D721Med (cell line): ENCODE data around the gene CD7.

Experiments used
- DNase-seq: peaks from one replicate; pipeline ENCODE4 v3.0.0; 2011; ENCODE audit warnings: low spot score; ENCODE audit not compliant: insufficient read length
- FAIRE-seq: peaks from 2 replicates; lab custom pipeline; 2011; peaks lifted over from hg19 to GRCh38; lab: Jason Lieb, UNC
- TF ChIP-seq, protein P1 (sequence below): IDR thresholded peaks from 2 replicates; pipeline ENCODE4 v1.5.1; 2012; ENCODE audit warnings: mild to moderate bottlenecking, control low read depth; ENCODE audit not compliant: insufficient read depth; ENCODE audit errors: missing control alignments

Gene CD7

DNA sequence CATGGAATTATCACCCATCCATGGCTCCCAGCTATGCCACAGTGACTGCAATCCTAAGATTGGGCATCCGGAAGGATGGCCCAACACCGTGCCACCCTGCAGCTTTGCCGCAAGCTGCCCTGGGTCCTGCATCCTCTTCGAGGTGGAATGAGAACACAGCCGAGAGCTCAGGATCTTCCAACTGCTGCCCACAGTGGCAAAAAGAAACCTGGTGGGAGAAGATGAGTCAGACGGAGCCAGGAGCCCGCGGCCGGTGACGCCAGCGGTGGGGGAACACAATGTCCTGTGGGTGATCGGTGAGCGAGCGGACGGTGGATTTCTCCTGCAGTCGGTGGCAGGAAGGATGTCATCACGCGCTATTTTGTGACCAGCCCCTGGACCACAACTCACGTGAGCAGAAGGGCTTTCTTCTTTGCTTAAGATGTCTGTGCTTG is 20.1 kb downstream of the CD7 start:
- TF ChIP-seq, protein P1, sequence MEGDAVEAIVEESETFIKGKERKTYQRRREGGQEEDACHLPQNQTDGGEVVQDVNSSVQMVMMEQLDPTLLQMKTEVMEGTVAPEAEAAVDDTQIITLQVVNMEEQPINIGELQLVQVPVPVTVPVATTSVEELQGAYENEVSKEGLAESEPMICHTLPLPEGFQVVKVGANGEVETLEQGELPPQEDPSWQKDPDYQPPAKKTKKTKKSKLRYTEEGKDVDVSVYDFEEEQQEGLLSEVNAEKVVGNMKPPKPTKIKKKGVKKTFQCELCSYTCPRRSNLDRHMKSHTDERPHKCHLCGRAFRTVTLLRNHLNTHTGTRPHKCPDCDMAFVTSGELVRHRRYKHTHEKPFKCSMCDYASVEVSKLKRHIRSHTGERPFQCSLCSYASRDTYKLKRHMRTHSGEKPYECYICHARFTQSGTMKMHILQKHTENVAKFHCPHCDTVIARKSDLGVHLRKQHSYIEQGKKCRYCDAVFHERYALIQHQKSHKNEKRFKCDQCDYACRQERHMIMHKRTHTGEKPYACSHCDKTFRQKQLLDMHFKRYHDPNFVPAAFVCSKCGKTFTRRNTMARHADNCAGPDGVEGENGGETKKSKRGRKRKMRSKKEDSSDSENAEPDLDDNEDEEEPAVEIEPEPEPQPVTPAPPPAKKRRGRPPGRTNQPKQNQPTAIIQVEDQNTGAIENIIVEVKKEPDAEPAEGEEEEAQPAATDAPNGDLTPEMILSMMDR = no peak
- DNase-seq = no peak
- FAIRE-seq = no peak

DNA sequence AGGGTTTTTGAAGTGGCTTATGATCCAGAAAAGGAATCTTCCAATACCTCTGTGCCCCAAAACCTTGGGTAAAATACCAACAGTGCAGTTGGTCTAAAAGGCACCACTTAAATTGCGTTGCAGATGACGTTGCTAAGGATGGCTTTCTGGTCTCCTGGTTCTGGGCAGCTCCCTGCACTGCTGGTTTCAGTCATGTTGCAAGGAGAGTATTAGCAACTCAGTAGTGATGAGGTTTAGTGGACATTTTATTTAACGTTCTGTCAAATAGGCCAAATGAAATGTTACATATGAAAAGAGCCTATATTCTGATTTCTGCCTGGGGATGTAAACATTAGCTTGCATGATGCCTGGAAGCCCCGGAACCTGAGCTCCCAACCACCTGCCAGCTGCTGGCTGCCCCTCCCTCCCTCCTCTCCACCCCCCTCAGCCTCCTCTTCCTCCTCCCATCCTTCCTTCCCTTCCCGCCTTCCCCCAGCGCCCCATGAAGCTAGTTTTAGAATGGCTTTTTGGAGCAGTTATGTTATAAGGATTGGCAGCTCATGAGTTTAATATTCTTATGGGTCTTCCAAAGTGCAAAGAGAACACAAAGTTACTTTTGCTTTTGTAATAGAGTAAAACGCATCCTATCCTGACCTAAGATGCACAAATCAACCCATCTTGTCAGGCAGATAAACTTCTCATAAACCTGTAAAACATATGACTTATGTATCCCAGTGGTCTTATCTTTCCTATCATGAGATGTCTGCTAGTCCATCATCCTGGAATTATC is 20.7 kb downstream of the CD7 start:
- no peak for FAIRE-seq
- DNase-seq = no peak
- TF ChIP-seq, protein P1 = no peak

DNA sequence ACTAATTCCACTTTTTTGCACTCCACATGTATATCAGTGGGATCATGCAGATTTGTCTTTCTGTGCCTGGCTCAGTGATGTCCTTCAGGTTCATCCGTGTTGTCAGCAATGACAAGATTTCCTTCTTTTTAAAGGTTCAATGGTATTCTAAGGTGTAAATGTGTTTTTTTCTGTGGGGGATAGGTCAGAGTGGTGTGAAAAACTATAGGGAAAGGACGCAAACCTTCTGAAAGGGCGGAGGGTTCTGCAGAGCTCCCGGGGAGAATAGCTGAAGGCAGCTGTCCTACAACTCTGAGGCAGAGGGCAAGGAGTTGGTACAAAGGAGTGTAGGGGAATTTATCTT is 22.0 kb downstream of the CD7 start:
- DNase-seq = no peak
- TF ChIP-seq, protein P1 = no peak
- FAIRE-seq = no peak

DNA sequence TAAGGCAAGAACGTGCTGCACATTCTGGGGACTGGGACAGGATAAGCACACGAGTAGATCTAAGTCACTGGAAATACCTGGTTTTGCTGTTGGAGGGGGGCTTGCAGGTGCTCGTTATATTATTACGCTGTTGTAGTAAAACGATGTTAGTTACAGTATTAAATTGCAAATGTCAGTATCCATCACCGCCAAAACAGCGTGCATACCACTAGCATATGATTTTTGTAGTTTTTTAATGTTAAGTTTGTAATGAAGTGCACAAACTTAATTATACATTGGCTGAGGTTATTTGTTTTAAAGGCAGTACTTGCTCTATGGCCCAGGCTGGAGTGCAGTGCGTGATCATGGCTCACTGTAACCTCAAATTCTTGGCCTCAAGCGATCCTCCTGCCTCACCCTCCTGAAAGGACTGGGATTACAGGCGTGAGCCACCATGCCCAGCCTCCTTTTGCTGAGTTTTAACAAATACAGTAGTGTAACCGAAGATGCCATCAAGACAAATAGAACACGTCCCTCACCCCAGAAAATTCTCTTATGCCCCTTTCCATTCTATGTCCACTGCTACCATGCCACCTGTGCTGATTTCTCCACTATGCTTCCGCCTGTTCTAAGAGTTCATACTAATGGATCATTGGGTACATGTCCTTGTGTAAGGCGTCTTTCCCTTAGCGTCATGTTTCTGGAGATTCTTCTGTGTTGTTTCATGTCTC is 23.2 kb downstream of the CD7 start:
- TF ChIP-seq, protein P1 = no peak
- no peak for FAIRE-seq
- no peak for DNase-seq

DNA sequence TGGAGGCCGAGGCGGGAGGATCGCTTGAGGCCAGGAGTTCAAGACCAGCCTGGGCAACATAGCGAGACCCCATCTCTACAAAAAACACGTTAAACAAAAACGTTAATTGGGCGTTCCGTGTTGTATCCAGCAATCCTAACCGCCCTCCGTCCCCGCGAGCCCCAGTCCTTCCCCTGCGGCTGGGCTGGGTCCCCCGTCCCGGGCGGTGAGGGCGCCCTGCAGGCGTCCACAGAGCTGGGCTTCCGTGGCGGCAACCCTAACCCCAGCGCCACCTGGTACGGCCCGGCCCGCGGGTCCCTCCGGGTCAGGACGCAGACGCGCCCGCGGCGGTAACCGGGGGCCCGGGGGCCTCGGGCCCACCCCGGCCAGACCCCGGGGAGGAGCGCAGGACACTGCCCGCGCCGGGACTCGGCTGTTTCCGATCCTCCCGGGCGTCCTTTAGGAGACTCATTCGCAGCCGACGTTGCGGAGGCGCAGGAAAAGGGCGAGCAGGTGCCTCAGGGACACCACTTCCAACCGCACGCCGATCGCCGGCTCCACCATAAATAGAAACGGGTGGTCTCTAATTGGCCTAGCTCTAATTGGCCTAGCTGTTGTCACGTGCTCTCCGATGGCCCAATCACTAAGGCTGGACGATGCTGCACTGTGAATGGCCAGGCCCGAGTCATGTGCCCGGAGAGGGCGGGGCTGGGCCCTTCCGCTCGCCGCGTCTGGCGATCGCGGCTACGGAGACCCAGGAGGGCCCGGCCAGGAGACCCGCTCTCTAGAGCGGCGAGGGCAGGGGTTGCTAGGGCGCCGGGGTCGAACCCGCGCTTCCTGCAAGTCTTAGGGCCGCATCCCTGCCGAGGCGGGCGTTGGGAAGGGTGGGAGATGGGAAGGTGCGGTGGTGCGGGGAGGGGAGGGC is 24.9 kb downstream of the CD7 start:
- DNase-seq (peak; percentile 98), FAIRE-seq (no peak)
- TF ChIP-seq, protein P1 = no peak

DNA sequence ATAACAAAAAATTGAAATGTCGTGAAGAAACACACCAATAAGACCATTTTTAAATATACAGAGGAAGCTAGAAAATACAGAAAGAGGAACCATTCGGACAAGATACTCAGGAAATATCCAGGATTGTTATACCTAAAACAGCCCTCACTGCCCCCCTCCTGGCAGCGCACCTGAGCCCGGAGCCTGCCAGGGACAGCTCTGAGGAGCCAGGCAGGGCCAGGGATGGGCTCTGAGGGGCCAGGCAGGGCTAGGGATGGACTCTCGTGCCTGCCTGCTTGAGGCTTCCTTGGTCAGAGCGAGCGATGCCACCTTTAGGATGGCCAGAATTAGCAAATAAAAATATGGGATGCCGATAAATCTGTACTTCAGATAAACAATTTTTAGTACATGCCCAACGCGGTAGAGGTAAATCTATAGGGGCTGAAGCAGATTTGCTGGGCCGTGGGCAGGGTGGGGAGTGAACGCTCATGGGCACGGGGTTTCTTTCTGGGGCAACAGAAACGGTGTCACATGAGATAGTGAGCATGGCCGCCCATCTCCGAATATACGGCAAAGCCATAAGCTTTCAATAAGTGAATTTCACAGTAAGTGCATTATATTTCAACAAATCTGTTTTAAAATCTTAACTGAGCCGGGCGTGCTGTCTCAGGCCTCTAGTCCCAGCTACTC is 25.7 kb downstream of the CD7 start:
- TF ChIP-seq, protein P1 = no peak
- no peak for FAIRE-seq
- DNase-seq = no peak
